NCI-H2081 treated with DMSO at 0.1 percent for 48 hours (cell line): ENCODE results near the gene PAPPA2.
"Not testable (repeated sequence)": the region's sequence is repeated elsewhere in the genome, so short reads cannot be mapped to it uniquely, and the experiment has no call there.

Experiments
- DNase-seq: peaks from one replicate; lab custom pipeline; 2025; lab: John Stamatoyannopoulos, UW

The PAPPA2 gene

DNA sequence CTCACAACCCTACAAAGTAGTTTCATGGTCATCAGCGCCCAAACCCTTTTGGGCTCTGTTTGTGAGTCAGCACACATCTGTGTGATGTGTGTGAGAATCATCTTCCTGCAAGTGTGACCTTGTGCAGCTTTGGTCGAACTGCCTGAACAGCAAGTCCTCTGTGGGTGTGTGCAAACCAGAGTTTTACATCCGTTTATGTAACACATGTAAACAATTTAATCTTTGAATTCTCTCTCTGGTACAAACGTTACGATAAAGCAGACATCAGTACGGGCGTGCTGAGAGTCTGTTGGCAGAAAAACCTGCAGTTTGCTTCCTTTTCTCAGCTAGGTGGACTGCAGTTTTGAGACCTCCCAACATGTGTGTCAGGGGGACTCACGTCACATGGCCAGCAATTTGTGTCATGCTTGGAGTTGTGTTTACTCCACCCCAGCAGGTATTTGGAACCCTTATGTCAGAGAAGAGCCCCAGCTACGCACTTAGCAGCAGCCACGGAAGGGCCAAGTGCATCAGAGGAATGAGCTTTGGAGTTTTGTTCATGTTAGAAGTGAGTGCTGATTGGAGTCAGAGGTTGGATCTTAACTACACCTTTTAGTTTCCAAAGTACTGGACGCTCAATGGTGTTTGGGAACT, 230.8 kb downstream of the PAPPA2 start:
- no peak for DNase-seq

DNA sequence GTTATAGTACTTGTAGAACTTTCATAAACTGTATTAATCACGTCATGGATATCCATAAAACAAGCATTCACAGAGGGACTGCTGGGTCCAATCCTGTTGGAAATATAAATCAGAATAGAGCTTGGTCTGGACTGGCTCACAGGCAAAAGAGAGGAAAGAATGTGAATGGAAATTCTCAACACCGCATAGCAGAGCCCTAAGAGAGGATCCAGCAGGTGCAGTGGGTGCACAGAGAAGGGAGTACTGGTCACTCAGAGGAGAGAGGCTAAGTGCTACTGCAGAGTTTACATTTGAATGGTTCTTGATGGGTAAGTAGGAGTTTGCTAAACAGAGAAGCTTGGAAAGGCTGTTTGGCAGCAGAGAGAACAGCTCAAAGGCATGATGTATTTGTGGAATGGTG, 231.7 kb downstream of the PAPPA2 start:
- DNase-seq, result no peak

DNA sequence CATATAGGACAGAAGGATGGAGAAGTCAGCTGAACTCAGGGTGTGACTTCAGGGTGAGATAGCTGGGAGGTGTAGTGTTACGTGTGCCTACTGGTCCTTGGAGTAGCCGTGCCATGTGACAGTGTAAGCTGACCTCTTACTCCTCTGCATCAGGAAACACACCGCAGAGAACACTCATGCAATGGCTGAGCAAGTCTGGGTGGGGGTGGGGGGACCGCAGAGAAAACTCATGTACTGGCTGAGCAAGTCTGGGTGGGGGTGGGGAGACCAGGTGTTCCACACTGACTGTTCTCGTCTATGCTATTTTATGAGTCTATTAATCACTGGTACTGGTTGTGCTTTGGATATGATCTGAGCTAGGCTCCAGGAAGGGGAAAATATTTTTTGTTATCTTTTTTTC, 233.1 kb downstream of the PAPPA2 start:
- DNase-seq, result no peak

- DNase-seq, result no peak
These were observed 233.7 kb downstream of the PAPPA2 start for GRCh38 chr1:176696689-176697088.

DNA sequence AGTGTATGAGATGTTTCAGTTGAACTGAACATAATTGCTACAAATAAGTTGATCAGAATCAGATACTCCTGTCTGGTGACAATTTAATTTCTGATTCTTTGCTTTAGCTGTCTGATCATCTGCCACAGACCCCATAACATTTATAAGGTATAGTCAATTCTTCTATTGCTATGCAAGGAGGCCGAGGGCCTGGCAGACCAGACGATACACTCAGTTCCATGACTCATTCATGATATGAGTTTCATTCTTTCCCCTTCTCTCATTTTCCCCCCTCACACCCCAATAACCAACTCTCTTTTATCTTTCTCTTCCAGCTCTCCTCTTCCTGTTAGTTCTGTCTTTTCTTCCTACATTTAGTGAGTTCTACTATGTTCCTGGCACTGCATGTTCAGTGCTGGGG, 236.8 kb downstream of the PAPPA2 start:
- DNase-seq, result no peak

GRCh38 chr1:176701151-176701866, 238.3 kb downstream of the PAPPA2 start:
- DNase-seq, result no peak

DNA sequence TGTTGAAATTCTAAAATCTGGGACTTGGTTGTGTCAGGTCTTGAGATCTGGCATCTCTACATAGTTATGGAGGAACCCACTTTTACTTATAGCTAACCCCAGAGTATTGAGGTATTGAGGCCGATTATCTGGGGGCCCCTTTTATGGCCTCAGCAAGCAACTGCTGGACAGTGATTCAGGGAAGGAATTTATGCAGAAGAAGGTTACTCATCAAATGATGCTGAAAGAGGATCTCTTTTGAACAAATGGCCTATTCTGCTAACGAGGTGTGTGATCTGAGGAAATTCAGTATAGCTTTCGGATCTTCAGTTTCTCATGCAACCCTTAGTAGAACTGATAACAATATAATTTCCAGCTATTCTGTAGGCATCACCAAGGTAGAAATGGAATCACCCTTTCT, 239.9 kb downstream of the PAPPA2 start:
- no peak for DNase-seq

- no peak for DNase-seq
These were observed 242.6 kb downstream of the PAPPA2 start for GRCh38 chr1:176705585-176705984.

DNA sequence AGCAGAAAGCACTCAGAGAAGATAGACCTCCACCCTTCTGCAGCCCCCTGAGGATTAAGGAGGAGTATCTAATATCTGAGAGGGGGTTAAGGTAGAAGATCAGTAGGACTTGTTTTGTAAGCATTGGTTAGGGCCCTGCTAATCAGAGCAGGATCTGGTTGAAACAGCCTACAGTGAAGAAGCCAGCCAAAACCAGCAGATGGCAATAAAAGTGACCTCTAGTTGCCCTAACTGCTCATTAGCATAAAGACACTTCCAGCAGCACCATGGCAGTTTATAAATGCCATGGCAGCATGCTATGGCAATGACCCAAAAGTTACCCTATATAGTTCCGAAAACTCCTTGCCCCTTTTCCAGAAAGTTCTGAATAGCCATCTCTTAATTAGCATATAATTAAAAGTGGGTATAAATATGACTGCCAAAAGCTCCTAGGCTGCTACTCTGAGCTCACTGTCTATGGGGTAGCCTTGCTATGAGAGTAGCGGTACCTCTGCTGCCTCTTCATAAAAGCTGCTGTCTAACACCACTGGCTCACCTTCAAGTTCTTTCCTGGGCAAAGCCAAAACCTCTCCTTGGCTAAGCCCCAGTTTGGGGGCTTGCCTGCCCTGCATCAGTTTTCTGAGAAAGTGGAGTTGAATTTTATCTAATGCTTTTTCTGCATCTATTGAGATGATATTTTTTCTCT, 254.2 kb downstream of the PAPPA2 start:
- no peak for DNase-seq

DNA sequence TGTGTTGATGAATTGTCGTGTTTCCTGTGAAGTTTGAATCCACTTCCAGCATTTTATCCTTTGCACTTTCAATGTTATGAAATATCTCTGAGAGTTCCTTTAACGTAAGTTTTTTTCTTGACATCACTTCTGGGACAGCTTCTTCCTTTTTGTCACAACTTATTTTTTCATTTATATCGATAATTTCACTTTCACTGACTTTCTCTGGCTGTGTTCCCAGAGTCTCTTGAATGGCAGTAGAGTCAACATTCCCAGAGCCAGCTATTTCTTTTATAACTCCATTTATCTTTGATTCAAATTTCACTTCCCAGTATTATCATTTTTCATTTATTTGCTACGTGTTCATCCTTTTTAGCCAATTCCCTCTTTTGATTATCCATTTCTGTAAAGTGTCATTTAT, 256.5 kb downstream of the PAPPA2 start:
- DNase-seq, result peak; percentile 7

GRCh38 chr1:176720838-176721237, 257.9 kb downstream of the PAPPA2 start:
- no peak for DNase-seq

DNA sequence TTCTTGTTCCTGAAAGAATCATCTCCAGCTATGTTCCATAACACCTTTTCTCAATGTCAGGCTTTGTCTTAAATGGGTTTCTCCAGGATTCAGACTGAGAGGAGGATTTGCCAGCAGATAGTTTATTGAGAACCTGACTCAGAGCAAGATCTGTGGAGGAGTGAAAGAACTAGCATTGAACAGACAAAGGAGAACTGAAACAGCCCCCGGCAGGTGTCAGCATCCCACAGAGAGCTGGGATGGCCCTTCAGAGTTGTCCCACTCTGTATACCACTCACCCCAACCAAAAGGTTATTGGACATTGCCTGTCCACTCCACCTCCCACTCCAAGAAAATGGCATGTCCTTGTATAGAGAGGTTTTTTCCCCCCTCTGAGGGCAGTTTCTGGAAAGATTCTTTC, 270.7 kb downstream of the PAPPA2 start:
- DNase-seq, result no peak

DNA sequence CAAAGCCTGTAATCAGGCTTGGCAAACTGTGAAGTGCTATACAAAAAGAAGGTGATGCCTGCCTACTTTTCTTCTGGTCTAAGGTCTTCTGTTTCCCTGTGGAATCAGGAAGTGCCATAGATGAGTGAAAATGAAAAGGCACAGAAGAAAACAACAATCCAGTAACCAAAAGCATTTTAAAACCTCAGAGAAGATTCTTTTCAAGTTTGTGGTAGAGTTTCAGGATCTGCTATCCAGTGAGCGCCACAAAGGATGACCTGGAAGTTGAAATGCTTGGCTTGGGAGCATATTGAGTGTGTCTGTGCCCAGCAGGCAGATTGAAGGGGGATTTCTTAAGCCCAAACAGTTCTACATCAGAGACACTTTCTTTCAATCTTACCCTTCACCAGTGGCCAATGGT, 272.2 kb downstream of the PAPPA2 start:
- DNase-seq, result no peak

DNA sequence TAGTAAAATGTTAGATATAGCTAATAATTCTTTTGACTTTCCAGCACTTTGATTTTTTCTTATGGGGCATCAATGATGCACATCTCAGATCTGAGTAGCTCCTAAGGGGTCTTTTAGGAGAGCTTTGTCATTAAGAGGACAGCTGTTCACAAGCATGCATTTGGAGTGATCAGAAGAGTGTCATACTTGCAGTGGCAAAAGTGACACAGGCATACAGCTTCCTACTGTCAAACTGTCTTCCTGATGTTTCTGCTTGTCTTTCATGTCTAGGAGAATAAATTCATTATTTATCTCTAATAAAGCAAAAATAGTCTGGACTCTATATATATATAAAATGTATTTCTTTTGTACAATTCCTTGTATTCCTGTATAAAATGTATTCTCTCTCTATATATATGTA, 273.0 kb downstream of the PAPPA2 start:
- DNase-seq, result no peak

DNA sequence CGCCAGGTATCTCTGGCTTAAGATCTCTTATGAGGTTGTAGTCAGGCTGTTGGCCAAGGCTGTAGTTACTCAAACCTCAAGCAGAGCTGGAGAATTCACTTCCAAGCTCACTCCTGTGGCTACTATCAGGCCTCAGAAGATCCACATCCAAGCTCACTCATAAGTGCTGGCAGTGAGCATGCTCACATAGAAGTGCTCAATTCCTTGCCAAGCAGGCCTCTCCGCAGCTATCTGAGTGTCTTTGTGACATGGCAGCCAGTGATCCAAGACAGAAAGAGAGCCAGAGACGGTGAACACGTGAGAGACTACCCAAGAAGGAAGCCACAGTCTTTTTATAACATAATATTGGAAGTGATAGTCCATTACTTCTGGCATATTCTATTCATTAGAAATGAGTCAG, 278.2 kb downstream of the PAPPA2 start:
- no peak for DNase-seq

- no peak for DNase-seq
These were observed 279.3 kb downstream of the PAPPA2 start for GRCh38 chr1:176742322-176742721.

GRCh38 chr1:176744142-176744541, 281.2 kb downstream of the PAPPA2 start:
- DNase-seq, result no peak

DNA sequence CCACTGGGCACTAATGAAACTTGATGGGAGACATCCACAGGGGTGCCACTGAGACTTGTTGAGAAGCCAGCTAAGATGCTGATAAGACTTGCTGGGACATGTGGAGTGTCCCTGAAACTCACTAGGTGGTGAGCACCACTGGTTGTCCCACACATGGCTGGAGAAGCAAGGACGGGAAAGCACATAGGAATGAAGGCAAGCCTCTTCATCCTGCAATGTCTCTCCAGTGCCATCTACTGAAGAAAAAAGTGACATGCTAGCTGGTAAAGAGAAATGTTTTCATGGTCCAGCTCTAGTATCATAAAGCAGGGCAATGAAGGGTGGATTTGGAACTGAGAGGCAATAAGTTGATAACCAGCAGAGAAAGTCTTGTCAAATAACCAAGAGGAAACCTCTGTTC, 283.0 kb downstream of the PAPPA2 start:
- no peak for DNase-seq

GRCh38 chr1:176752505-176752904, 289.5 kb downstream of the PAPPA2 start:
- no peak for DNase-seq

DNA sequence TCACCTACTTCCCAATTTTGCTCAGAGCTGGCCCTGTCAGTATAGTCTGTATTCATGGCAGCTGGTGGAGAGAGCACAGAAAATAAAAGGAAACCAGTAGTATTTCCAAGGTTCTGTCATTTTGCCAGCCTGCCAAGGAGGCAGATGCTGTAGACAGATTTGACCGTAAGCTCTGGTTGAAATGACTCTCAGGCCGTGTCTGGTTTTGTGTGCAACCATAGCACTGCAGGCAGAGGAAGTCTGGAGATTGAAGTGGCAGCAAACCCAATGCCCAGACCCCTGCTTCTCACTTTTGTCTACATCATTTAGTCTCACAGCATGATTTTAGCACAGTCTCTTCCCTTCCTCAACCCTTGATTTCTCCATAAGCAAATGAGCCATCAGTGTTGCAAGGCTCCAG, 291.7 kb downstream of the PAPPA2 start:
- DNase-seq, result no peak

GRCh38 chr1:176756817-176757216, 293.8 kb downstream of the PAPPA2 start:
- not testable (repeated sequence) for DNase-seq

- no peak for DNase-seq
These were observed 302.6 kb downstream of the PAPPA2 start for GRCh38 chr1:176765608-176766007.

DNA sequence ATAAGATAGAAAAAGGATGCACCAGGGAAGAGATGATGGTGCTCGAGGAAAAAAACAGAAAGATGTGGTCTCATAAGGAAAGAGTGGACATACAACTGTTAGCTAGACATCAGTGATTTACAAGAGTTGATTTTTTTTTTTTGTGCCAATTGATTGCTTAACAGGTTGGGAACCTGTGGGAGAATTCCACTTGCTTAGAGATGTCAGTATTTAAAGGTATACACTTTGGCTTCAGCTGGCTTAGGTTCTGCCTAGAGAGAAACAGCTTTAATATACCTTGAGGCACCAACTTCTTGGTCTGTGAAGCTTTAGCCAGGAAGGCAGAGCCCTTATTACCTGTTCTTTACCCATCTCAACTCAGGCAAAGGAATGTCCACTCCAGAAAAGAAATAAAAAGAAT, 303.8 kb downstream of the PAPPA2 start:
- DNase-seq, result no peak
